ENCODE results near the gene LMO2. TPM values are rescaled to one million over a fixed set of nuclear protein-coding genes. Genes with fewer than 3 reads are reported as not detected.

The LMO2 gene
- total RNA-seq, 1 experiment from 2014 or later, result 0.64 TPM

DNA sequence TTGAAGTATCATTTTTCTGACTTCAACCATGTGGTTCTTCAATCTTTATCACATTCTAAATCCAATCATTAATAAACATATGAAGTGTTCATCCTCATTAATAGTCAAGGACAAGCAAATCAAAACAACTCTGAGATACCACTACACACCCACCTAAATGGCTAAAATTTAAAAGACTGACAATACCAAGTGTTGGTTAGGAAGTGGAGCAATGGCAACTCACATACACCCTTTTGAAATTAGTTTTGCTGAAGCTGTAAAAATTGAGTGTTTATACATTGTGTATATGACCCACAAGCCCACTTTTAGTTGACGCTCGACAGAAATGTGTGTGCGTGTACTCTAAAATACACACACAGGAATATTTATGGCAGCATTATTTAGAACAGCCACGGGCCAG, 36.7 kb upstream of the LMO2 start:
- H3K4me1 ChIP-seq (ENCODE audit: control insufficient read depth, insufficient read depth, low read length), result no peaks in the 10 kb centered on the region
- intact Hi-C loops (cut with micrococcal nuclease; ENCODE audit: unreplicated experiment) (no loop called here), in situ Hi-C loops (cut with HindIII; ENCODE audit: low pct_unique_long_range_greater_than_20kb, low sequenced_read_pairs) (no loop called here)
- H3K9me3 ChIP-seq (ENCODE audit: control insufficient read depth, insufficient read depth, low read depth, low read length), result no peaks in the 10 kb centered on the region
- ATAC-seq, result no peak
- POLR2A ChIA-PET, result no interaction called here
- no peak overlapping the region for H3K27ac ChIP-seq (ENCODE audit: low read length)
- BruUV-seq (replicated peaks), result no TSS peak
- DNase-seq (ENCODE audit: low read depth, low spot score), result no peak
- H3K36me3 ChIP-seq (ENCODE audit: control insufficient read depth, insufficient read depth, low read length), result no peaks in the 10 kb centered on the region
- H3K4me3 ChIP-seq (ENCODE audit: low read depth in 2 of 2, low read length in 2 of 2), result no peak overlapping the region
- peaks cover 3% of the 10 kb centered on the region for H3K27me3 ChIP-seq (ENCODE audit: control insufficient read depth, insufficient read depth, low read length)
- CTCF ChIA-PET, result no interaction called here
- TF ChIP-seq, protein P1, sequence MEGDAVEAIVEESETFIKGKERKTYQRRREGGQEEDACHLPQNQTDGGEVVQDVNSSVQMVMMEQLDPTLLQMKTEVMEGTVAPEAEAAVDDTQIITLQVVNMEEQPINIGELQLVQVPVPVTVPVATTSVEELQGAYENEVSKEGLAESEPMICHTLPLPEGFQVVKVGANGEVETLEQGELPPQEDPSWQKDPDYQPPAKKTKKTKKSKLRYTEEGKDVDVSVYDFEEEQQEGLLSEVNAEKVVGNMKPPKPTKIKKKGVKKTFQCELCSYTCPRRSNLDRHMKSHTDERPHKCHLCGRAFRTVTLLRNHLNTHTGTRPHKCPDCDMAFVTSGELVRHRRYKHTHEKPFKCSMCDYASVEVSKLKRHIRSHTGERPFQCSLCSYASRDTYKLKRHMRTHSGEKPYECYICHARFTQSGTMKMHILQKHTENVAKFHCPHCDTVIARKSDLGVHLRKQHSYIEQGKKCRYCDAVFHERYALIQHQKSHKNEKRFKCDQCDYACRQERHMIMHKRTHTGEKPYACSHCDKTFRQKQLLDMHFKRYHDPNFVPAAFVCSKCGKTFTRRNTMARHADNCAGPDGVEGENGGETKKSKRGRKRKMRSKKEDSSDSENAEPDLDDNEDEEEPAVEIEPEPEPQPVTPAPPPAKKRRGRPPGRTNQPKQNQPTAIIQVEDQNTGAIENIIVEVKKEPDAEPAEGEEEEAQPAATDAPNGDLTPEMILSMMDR (IDR thresholded peaks at IDR 0.05), result no peak
- TF ChIP-seq TCF7L2 (IDR thresholded peaks at IDR 0.05; ENCODE audit: low read depth, low read length) (no peak), POLR2AphosphoS5 (IDR thresholded peaks at IDR 0.05; ENCODE audit: low read depth, low read length) (no peak), SIN3A (IDR thresholded peaks at IDR 0.05; ENCODE audit: borderline replicate concordance, insufficient read depth, low read depth, low read length) (no peak)
- TF ChIP-seq, protein P2, sequence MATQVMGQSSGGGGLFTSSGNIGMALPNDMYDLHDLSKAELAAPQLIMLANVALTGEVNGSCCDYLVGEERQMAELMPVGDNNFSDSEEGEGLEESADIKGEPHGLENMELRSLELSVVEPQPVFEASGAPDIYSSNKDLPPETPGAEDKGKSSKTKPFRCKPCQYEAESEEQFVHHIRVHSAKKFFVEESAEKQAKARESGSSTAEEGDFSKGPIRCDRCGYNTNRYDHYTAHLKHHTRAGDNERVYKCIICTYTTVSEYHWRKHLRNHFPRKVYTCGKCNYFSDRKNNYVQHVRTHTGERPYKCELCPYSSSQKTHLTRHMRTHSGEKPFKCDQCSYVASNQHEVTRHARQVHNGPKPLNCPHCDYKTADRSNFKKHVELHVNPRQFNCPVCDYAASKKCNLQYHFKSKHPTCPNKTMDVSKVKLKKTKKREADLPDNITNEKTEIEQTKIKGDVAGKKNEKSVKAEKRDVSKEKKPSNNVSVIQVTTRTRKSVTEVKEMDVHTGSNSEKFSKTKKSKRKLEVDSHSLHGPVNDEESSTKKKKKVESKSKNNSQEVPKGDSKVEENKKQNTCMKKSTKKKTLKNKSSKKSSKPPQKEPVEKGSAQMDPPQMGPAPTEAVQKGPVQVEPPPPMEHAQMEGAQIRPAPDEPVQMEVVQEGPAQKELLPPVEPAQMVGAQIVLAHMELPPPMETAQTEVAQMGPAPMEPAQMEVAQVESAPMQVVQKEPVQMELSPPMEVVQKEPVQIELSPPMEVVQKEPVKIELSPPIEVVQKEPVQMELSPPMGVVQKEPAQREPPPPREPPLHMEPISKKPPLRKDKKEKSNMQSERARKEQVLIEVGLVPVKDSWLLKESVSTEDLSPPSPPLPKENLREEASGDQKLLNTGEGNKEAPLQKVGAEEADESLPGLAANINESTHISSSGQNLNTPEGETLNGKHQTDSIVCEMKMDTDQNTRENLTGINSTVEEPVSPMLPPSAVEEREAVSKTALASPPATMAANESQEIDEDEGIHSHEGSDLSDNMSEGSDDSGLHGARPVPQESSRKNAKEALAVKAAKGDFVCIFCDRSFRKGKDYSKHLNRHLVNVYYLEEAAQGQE (IDR thresholded peaks at IDR 0.05; ENCODE audit: insufficient read depth in 1 of 2, low read depth in 2 of 2, low read length in 1 of 2), result no peak

DNA sequence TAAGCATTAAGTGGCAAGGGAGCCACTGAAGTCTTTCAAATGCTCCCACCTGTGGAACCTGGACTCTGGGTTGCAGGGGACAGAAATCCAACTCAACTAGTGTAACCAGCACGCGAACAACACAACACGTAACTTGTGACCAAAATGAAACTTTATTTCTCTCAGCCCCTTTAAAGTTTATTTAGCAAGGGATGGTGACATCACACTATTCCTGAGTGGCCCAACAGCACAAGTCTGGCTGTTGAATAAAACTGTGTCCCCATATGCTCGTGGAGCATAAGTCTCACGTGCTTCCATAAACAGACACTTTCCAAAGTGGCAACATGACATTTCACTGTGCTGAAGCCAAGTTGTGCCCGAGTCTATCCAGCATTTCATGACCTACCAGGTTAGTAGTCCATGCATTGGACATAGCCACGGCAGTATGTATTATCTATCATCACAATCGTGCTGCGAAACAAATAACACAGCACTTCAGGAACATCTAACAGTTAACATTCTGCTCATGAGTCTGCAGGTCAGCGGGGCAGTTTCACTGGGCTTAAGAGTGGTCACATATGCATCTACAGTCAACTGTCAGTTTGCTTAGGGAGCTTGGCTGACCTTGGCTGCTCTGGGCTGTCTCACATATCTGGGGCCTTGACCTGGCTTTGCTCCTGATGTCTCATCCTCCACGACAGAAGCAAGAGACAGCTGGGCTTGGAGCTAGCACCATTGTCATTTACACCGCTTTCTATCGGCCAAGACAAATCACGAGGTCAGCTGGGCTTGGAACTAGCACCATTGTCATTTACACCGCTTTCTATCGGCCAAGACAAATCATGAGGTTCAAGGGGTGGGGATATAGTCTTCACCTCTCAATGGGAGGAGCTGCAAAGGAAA, 35.0 kb upstream of the LMO2 start:
- in situ Hi-C loops (cut with HindIII; ENCODE audit: low pct_unique_long_range_greater_than_20kb, low sequenced_read_pairs) (no loop called here), intact Hi-C loops (cut with micrococcal nuclease; ENCODE audit: unreplicated experiment) (no loop called here)
- Histone ChIP-seq H3K27me3 (ENCODE audit: control insufficient read depth, insufficient read depth, low read length) (peaks cover 10% of the 10 kb centered on the region), H3K36me3 (ENCODE audit: control insufficient read depth, insufficient read depth, low read length) (no peaks in the 10 kb centered on the region), H3K4me3 (ENCODE audit: low read depth in 2 of 2, low read length in 2 of 2) (no peak overlapping the region), H3K27ac (ENCODE audit: low read length) (no peak overlapping the region), H3K9me3 (ENCODE audit: control insufficient read depth, insufficient read depth, low read depth, low read length) (no peaks in the 10 kb centered on the region), H3K4me1 (ENCODE audit: control insufficient read depth, insufficient read depth, low read length) (no peaks in the 10 kb centered on the region)
- BruUV-seq (replicated peaks), result no TSS peak
- DNase-seq (ENCODE audit: low read depth, low spot score), result no peak
- ChIA-PET CTCF (no interaction called here), POLR2A (no interaction called here)
- no peak; the same call in 1 of the 2 replicates for ATAC-seq
- no peak for TF ChIP-seq POLR2AphosphoS5 (IDR thresholded peaks at IDR 0.05; ENCODE audit: low read depth, low read length)
- TF ChIP-seq SIN3A (IDR thresholded peaks at IDR 0.05; ENCODE audit: borderline replicate concordance, insufficient read depth, low read depth, low read length), result no peak
- TF ChIP-seq TCF7L2 (IDR thresholded peaks at IDR 0.05; ENCODE audit: low read depth, low read length), result no peak
- TF ChIP-seq, protein P2 (IDR thresholded peaks at IDR 0.05; ENCODE audit: insufficient read depth in 1 of 2, low read depth in 2 of 2, low read length in 1 of 2), result no peak
- TF ChIP-seq, protein P1 (IDR thresholded peaks at IDR 0.05), result no peak
